DND-41 (cell line): Measurements from ENCODE around the gene B3GAT2.
"Not testable (repeated sequence)": the region's sequence is repeated elsewhere in the genome, so short reads cannot be mapped to it uniquely, and the experiment has no call there.

ENCODE experiments used
- ATAC-seq: fragments of 200-7000 bp; cut with Tn5 transposase; 3 replicates; pipeline ENCODE4 v1.9.1; 2021; ENCODE audit warnings: low read depth; ENCODE audit not compliant: insufficient read depth
- DNase-seq: peaks from one replicate; pipeline ENCODE4 v3.0.0-alpha.2; 2020
- H2AFZ ChIP-seq: 2 replicates; pipeline ENCODE4 v1.6.0; 2012; ENCODE audit warnings: low read depth, low read length
- H3K27ac ChIP-seq: 2 replicates; pipeline ENCODE4 v1.5.1; 2012; ENCODE audit warnings: low read length, inconsistent platforms
- H3K27me3 ChIP-seq: fragments of 200-600 bp; sonication (generic); 2 replicates; pipeline ENCODE4 v1.6.0; 2012; ENCODE audit warnings: low read length, mild to moderate bottlenecking, inconsistent platforms; ENCODE audit not compliant: insufficient read depth, poor library complexity
- H3K36me3 ChIP-seq: 2 replicates; pipeline ENCODE4 v1.5.1; 2012; ENCODE audit warnings: low read length, inconsistent platforms; ENCODE audit not compliant: insufficient read depth
- H3K4me1 ChIP-seq: 2 replicates; pipeline ENCODE4 v1.5.1; 2012; ENCODE audit warnings: mild to moderate bottlenecking, low read length; ENCODE audit not compliant: insufficient read depth
- H3K4me2 ChIP-seq: 2 replicates; pipeline ENCODE4 v1.6.0; 2012; ENCODE audit warnings: mild to moderate bottlenecking, moderate library complexity, low read length, inconsistent platforms; ENCODE audit not compliant: insufficient read depth
- H3K4me3 ChIP-seq, 2 experiments: fragments of 200-600 bp in 1 of 2; shearing (Covaris generic) in 1 of 2; 2 replicates each; pipeline ENCODE4 v1.5.1; 2012 to 2016; ENCODE audit warnings: inconsistent platforms in 2 of 2, low read length in 2 of 2, mild to moderate bottlenecking in 2 of 2, low read depth in 1 of 2, moderate library complexity in 1 of 2
- H3K79me2 ChIP-seq: 2 replicates; pipeline ENCODE4 v1.6.0; 2012; ENCODE audit warnings: low read length, inconsistent platforms; ENCODE audit not compliant: insufficient read depth
- H3K9ac ChIP-seq: 2 replicates; pipeline ENCODE4 v1.6.0; 2012; ENCODE audit warnings: low read depth, mild to moderate bottlenecking, inconsistent platforms, low read length, moderate library complexity
- H3K9me3 ChIP-seq: 2 replicates; pipeline ENCODE4 v1.5.1; 2012; ENCODE audit warnings: low read length, moderate library complexity, mild to moderate bottlenecking, inconsistent platforms; ENCODE audit not compliant: insufficient read depth, severe bottlenecking
- H4K20me1 ChIP-seq: 2 replicates; pipeline ENCODE4 v1.6.0; 2012; ENCODE audit warnings: low read length; ENCODE audit not compliant: insufficient read depth
- EZH2 ChIP-seq: IDR thresholded peaks from 3 replicates; pipeline ENCODE4 v1.6.1; 2012; ENCODE audit warnings: borderline replicate concordance, low read depth, mild to moderate bottlenecking, moderate library complexity, low read length, inconsistent platforms; ENCODE audit not compliant: severe bottlenecking
- TF ChIP-seq, protein P1 (sequence below): IDR thresholded peaks from 2 replicates; pipeline ENCODE4 v1.5.1; 2012; ENCODE audit warnings: borderline replicate concordance, low read length, moderate library complexity, mild to moderate bottlenecking; ENCODE audit not compliant: poor library complexity, severe bottlenecking; ENCODE audit errors: extremely low read depth

Gene B3GAT2

GRCh38 chr6:70952608-70953165, 4.2 kb downstream of the B3GAT2 start:
- no peak for TF ChIP-seq EZH2
- TF ChIP-seq, protein P1, sequence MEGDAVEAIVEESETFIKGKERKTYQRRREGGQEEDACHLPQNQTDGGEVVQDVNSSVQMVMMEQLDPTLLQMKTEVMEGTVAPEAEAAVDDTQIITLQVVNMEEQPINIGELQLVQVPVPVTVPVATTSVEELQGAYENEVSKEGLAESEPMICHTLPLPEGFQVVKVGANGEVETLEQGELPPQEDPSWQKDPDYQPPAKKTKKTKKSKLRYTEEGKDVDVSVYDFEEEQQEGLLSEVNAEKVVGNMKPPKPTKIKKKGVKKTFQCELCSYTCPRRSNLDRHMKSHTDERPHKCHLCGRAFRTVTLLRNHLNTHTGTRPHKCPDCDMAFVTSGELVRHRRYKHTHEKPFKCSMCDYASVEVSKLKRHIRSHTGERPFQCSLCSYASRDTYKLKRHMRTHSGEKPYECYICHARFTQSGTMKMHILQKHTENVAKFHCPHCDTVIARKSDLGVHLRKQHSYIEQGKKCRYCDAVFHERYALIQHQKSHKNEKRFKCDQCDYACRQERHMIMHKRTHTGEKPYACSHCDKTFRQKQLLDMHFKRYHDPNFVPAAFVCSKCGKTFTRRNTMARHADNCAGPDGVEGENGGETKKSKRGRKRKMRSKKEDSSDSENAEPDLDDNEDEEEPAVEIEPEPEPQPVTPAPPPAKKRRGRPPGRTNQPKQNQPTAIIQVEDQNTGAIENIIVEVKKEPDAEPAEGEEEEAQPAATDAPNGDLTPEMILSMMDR: no peak
- no peaks in the 10 kb centered on the region for H4K20me1 ChIP-seq
- no peaks in the 10 kb centered on the region for H3K79me2 ChIP-seq
- no peaks in the 10 kb centered on the region for H3K4me1 ChIP-seq
- H2AFZ ChIP-seq: no peak overlapping the region
- no peak for ATAC-seq
- H3K36me3 ChIP-seq: no peaks in the 10 kb centered on the region
- H3K4me3 ChIP-seq: no peak overlapping the region
- H3K27ac ChIP-seq: no peak overlapping the region
- H3K9ac ChIP-seq: no peak overlapping the region
- H3K4me2 ChIP-seq: no peak overlapping the region
- DNase-seq: no peak
- no peaks in the 10 kb centered on the region for H3K27me3 ChIP-seq
- no peaks in the 10 kb centered on the region for H3K9me3 ChIP-seq

GRCh38 chr6:70944321-70944720, 12.5 kb downstream of the B3GAT2 start:
- ATAC-seq, DNase-seq, H3K9me3 ChIP-seq: not testable (repeated sequence)

GRCh38 chr6:70933853-70934252, 23.0 kb downstream of the B3GAT2 start:
- no peak for ATAC-seq
- H3K9me3 ChIP-seq: no peaks in the 10 kb centered on the region
- no peak for DNase-seq
- no peak overlapping the region for H3K4me2 ChIP-seq
- H3K4me1 ChIP-seq: no peaks in the 10 kb centered on the region
- H4K20me1 ChIP-seq: no peaks in the 10 kb centered on the region
- H3K9ac ChIP-seq: no peak overlapping the region
- H3K4me3 ChIP-seq: no peak overlapping the region
- no peaks in the 10 kb centered on the region for H3K79me2 ChIP-seq
- H3K27ac ChIP-seq: no peak overlapping the region
- no peaks in the 10 kb centered on the region for H3K36me3 ChIP-seq
- H2AFZ ChIP-seq: no peak overlapping the region
- no peak for TF ChIP-seq EZH2
- TF ChIP-seq, protein P1: no peak
- H3K27me3 ChIP-seq: no peaks in the 10 kb centered on the region

More at GRCh38 chr6:70944321-70944720, 12.5 kb downstream of the B3GAT2 start:
- not testable (repeated sequence) for H3K27ac ChIP-seq, H3K4me1 ChIP-seq, H3K36me3 ChIP-seq, H3K4me3 ChIP-seq, H3K4me2 ChIP-seq, H4K20me1 ChIP-seq, H3K27me3 ChIP-seq, H2AFZ ChIP-seq, H3K79me2 ChIP-seq, H3K9ac ChIP-seq

DNA sequence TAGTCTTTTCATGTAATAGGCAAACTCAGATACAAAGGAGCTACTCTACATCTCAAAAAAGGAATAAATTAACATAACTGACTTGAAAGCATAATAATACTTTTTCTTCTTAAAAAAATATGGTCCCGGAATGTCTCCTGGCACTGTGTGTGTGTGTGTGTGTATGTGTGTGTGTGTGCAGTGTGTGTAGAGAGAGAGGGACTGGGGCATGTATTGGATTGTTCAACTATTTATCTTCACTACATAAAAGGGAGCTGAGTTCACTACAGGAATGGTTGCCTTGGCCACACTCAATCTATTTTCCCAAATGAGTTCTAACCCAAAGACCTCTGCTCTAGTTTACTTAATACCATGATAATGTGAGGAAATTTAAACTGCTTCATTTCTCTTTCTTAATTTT, 51.1 kb downstream of the B3GAT2 start:
- H4K20me1 ChIP-seq: no peaks in the 10 kb centered on the region
- no peak overlapping the region for H3K27ac ChIP-seq
- no peak for TF ChIP-seq EZH2
- TF ChIP-seq, protein P1: no peak
- H3K79me2 ChIP-seq: no peaks in the 10 kb centered on the region
- H3K4me2 ChIP-seq: no peak overlapping the region
- no peaks in the 10 kb centered on the region for H3K9me3 ChIP-seq
- no peaks in the 10 kb centered on the region for H3K4me1 ChIP-seq
- H3K27me3 ChIP-seq: no peaks in the 10 kb centered on the region
- no peak overlapping the region for H2AFZ ChIP-seq
- ATAC-seq (no peak), DNase-seq (no peak)
- H3K9ac ChIP-seq: no peak overlapping the region
- H3K4me3 ChIP-seq: no peak overlapping the region
- H3K36me3 ChIP-seq: no peaks in the 10 kb centered on the region
